Activated CD8-positive, alpha-beta T cell treated with anti-CD3 and anti-CD28 coated beads for 36 hours (primary cell): Measurements from ENCODE around the gene PRMT1. TPM values are rescaled to one million over a fixed set of nuclear protein-coding genes. Genes with fewer than 3 reads are reported as not detected.

Experiments
- ATAC-seq: fragments of 200-7000 bp; cut with Tn5 transposase; one replicate; pipeline ENCODE4 v1.10.0; 2021; ENCODE audit warnings: mild to moderate bottlenecking, moderate library complexity
- CTCF ChIA-PET: fragments of 350-600 bp; sonication (Branson Sonifier 250); formaldehyde crosslinking; loops from one replicate; lab custom pipeline; 2021; ENCODE audit warnings: antibody characterized with exemption; lab: Charles Lee
- POLR2A ChIA-PET: fragments of 350-600 bp; sonication (Branson Sonifier 250); formaldehyde crosslinking; loops from one replicate; lab custom pipeline; 2021; ENCODE audit warnings: antibody characterized with exemption; lab: Charles Lee
- DNase-seq: peaks from one replicate; pipeline ENCODE4 v3.0.0-alpha.2; 2020
- H3K27ac Mint-ChIP-seq: one replicate; pipeline ENCODE4 v1.8.0; 2021; ENCODE audit warnings: mild to moderate bottlenecking, mixed read lengths
- H3K27me3 Mint-ChIP-seq: one replicate; pipeline ENCODE4 v1.8.0; 2021; ENCODE audit warnings: mixed read lengths
- H3K36me3 Mint-ChIP-seq: one replicate; pipeline ENCODE4 v1.8.0; 2021; ENCODE audit warnings: low read depth, mixed read lengths
- H3K4me1 Mint-ChIP-seq: one replicate; pipeline ENCODE4 v1.8.0; 2021; ENCODE audit warnings: low read depth, mixed read lengths
- H3K4me3 Mint-ChIP-seq: one replicate; pipeline ENCODE4 v1.8.0; 2021; ENCODE audit warnings: mild to moderate bottlenecking, moderate library complexity, mixed read lengths
- H3K9me3 Mint-ChIP-seq: one replicate; pipeline ENCODE4 v1.8.0; 2021; ENCODE audit warnings: mixed read lengths
- CTCF ChIP-seq: fragments of 200-600 bp; IDR thresholded peaks from one replicate; pipeline ENCODE4 v1.8.0; 2022; ENCODE audit warnings: antibody characterized with exemption, mild to moderate bottlenecking
- intact Hi-C: fragments of 100-400 bp; cut with micrococcal nuclease; formaldehyde crosslinking; loops from one replicate; pipeline ENCODE4 v1.10.0; 2022
- total RNA-seq, 2 experiments: library from RNA; stranded (reverse); gene quantifications; one replicate each; pipeline ENCODE4 v1.2.3, GENCODE V29; 2021

The PRMT1 gene
- total RNA-seq, 2 experiments from 2014 or later: 419 to 437 TPM

DNA sequence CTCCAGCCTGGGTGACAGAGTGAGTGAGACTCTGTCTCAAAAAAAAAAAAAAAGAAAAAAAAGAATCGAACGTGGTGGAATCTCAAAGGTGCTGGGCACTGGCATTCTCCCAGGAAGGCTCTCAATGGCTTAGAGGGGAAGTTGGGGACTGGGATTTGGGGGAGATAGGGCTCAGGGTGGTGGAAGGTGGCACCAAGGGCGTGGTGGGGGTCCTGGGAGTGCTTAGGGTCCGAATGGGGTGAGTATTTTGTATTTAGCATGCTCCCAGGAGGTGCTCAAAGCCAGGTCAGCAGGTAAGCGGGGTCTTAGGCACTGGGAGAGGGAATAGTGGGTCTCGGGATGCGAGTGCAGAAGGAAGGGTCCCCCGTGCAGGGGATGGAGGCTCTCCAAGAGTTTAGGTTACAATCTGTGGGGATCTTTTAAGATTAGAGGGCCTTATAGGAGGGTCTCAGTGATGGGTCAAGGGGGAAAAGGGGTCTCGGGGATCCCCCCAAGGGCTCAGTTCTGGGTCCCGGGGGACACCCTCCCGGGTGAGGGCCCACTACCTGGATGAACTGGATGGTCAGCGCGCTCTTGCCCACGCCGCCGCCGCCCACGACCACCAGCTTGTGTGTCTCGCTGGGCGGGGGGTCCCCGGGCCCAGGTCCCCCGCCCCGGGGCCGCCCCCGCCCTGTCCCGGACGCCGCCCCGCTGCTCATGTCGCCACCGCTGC lies 37.5 kb upstream of the PRMT1 start:
- DNase-seq (no peak), ATAC-seq (no peak)
- peaks cover 5% of the 10 kb centered on the region for H3K36me3 Mint-ChIP-seq
- H3K4me3 Mint-ChIP-seq: peak overlapping the region; percentile 92
- no peak for TF ChIP-seq CTCF
- ChIA-PET CTCF (interaction anchor here (1.1 to 2.2 kb wide), 7 partner anchors 9 to 69 kb away, joined by 3 to 12 read pairs (median 5); partner anchors contain the start of gene PRMT1), POLR2A (interaction anchor here (1.3 to 2.1 kb wide), 4 partner anchors 19 to 60 kb away, joined by 3 to 10 read pairs (median 6); partner anchors contain the start of genes BCL2L12, IRF3, NOSIP and PRR12)
- H3K4me1 Mint-ChIP-seq: peaks cover 35% of the 10 kb centered on the region
- H3K27ac Mint-ChIP-seq: peak overlapping the region; percentile 22
- H3K9me3 Mint-ChIP-seq: no peaks in the 10 kb centered on the region
- intact Hi-C loops: loop anchor here (2.0 to 5.0 kb wide), 3 partner anchors 25 to 47 kb away; partner anchors contain the start of genes BCL2L12, IRF3 and PRMT1
- H3K27me3 Mint-ChIP-seq: no peaks in the 10 kb centered on the region

GRCh38 chr19:49640113-49640898 lies 36.8 kb upstream of the PRMT1 start, which contains the start of gene RRAS:
TSS of gene RRAS (minus strand) at chr19:49640143. CDS start at chr19:49640098, 45 bp downstream.
- intact Hi-C loops: loop anchor here (2.0 to 5.0 kb wide), 3 partner anchors 24 to 48 kb away; partner anchors contain the start of genes BCL2L12, IRF3 and PRMT1
- Mint-ChIP-seq H3K27me3 (no peaks in the 10 kb centered on the region), H3K27ac (peak within 1 kb of the TSS; percentile 99), H3K4me3 (peak within 1 kb of the TSS; percentile 92), H3K4me1 (peaks cover 36% of the 10 kb centered on the region), H3K9me3 (no peaks in the 10 kb centered on the region), H3K36me3 (peaks cover 5% of the 10 kb centered on the region)
- peak; percentile 100 for DNase-seq
- ChIA-PET CTCF (interaction anchor here (0.9 to 2.2 kb wide), 11 partner anchors 9 to 167 kb away, joined by 3 to 12 read pairs (median 5); partner anchors contain the start of genes FLT3LG and PRMT1), POLR2A (interaction anchor here (0.6 to 2.3 kb wide), 12 partner anchors 9 to 172 kb away, joined by 3 to 12 read pairs (median 4); partner anchors contain the start of genes BCL2L12, IRF3, NOSIP and PRMT1)
- ATAC-seq: peak; percentile 75
- TF ChIP-seq CTCF: no peak

DNA sequence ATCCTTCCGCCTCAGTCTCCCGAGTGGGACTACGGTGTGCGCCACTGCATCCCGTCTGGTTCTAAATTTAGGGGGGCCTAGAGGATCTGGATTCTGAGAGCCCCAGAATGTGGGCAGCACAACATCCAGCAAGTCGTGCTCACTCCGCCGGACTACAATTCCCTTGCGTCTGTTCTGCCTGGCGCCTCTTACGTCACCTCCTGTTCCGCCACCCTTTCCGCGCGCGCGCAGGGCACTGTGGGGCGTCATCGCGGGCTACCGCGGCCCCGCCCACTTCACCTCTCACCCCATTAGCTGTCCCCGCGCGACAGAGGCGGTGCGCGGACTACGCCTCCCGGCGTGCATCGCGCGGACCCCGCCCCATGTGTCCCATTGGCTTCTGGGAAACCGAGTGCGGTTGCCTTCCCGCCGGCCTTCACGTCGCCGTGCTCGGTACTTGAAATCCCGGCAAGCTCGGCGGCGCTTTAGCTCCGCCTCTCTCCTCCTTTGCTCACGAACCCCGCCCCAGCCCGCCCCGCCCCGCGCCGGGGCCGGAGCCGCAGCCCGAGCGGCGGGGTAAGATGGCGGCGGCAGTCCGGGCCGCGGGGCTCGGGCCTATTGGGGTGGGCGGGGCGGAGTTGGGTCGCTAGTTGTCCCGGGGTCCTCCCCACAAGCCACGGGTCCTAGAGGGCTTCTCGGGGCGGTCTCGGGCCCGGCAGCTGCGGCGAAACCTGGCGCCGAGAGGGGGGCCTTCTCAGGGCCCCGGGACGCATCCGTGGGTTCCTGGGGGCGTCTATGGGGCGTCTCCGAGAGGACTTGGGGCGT lies 35.2 kb upstream of the PRMT1 start, which contains the start of gene SCAF1:
SCAF1 (plus strand) TSS at position 522 of the 804 bp plus-strand sequence. CDS start 2,818 bp downstream, outside the sequence.
- Mint-ChIP-seq H3K27me3 (no peaks in the 10 kb centered on the region), H3K4me3 (peak within 1 kb of the TSS; percentile 92), H3K4me1 (peaks cover 36% of the 10 kb centered on the region), H3K36me3 (peaks cover 10% of the 10 kb centered on the region), H3K27ac (peak within 1 kb of the TSS; percentile 99), H3K9me3 (no peaks in the 10 kb centered on the region)
- ChIA-PET POLR2A (interaction anchor here (0.6 to 3.3 kb wide), 9 partner anchors 15 to 1516 kb away, joined by 4 to 16 read pairs (median 8); partner anchors contain the start of genes BCL2L12, IRF3, NOSIP and PRMT1), CTCF (interaction anchor here (1.0 to 2.2 kb wide), 4 partner anchors 30 to 75 kb away, joined by 4 to 9 read pairs (median 5); no protein-coding TSS in a partner anchor)
- ATAC-seq (peak; percentile 65), DNase-seq (peak; percentile 99)
- no peak for TF ChIP-seq CTCF
- intact Hi-C loops: loop anchor here (2.0 to 5.0 kb wide), 3 partner anchors 23 to 49 kb away; partner anchors contain the start of genes BCL2L12, IRF3 and PRMT1

- Mint-ChIP-seq H3K9me3 (no peaks in the 10 kb centered on the region), H3K36me3 (peaks cover 12% of the 10 kb centered on the region), H3K27ac (peak overlapping the region; percentile 99), H3K27me3 (no peaks in the 10 kb centered on the region), H3K4me3 (peak overlapping the region; percentile 92), H3K4me1 (peaks cover 36% of the 10 kb centered on the region)
- CTCF ChIA-PET: interaction anchor here (1.0 to 1.5 kb wide), 5 partner anchors 29 to 96 kb away, joined by 3 to 5 read pairs (median 4); no protein-coding TSS in a partner anchor
- ATAC-seq (no peak), DNase-seq (no peak)
- no peak for TF ChIP-seq CTCF
- POLR2A ChIA-PET: interaction anchor here (0.6 to 3.3 kb wide), 6 partner anchors 14 to 1516 kb away, joined by 3 to 16 read pairs (median 4); partner anchors contain the start of genes BCL2L12 and IRF3
- intact Hi-C loops: loop anchor here (5.0 kb wide), 1 partner anchor 35 kb away; the partner anchor contains the start of gene PRMT1
Observed at GRCh38 chr19:49642492-49643035, 34.5 kb upstream of the PRMT1 start.
